K562 (cell line): ENCODE data around the gene OXNAD1. TPM values are rescaled to one million over a fixed set of nuclear protein-coding genes. Genes with fewer than 3 reads are reported as not detected.

Experiments
- polyA plus RNA-seq, 8 experiments: library from polyadenylated mRNA; depleted of rRNA in 4 of 8; stranded (reverse) in 5 of 8; unstranded in 3 of 8; fragments of >200 nt; fragmentation: Nextera tagmentation in 2 of 8; fragmentation: Illumina TruSeq in 1 of 8; extraction: Ambion mirVana in 2 of 8; extraction: Trizol in 1 of 8; gene quantifications; 2 replicates each; pipeline versions ENCODE4 v1.2.1 to v1.2.3, GENCODE V29; 2011 to 2014; ENCODE audit warnings: inconsistent platforms in 1 of 8, missing spikeins in 1 of 8
- total RNA-seq, 7 experiments: library from RNA; depleted of rRNA in 6 of 7; stranded (reverse); fragments of >200 nt in 6 of 7; fragmentation: Illumina TruSeq in 2 of 7; extraction: Trizol in 2 of 7; gene quantifications; 2 replicates each; pipeline versions ENCODE4 v1.2.1 to v1.2.3, GENCODE V29; 2011 to 2021; ENCODE audit warnings: low replicate concordance in 1 of 7
- TF ChIP-seq, protein P1 (sequence below), 2 experiments: fragments of 450-650 bp in 1 of 2; sonication (generic) in 1 of 2; formaldehyde crosslinking in 1 of 2; IDR thresholded peaks; 2 replicates each; pipeline versions ENCODE4 v1.7.1 to v1.9.0; 2016 to 2022; ENCODE audit warnings: inconsistent platforms in 1 of 2, mild to moderate bottlenecking in 1 of 2, missing genetic modification reagents in 1 of 2

The OXNAD1 gene
- total and polyA plus RNA-seq, 9 of the 15 experiments (the other 6 are each of a cell fraction or from before 2014, with no cell fraction given), result 12.8 to 44.4 (median 41.1) TPM

DNA sequence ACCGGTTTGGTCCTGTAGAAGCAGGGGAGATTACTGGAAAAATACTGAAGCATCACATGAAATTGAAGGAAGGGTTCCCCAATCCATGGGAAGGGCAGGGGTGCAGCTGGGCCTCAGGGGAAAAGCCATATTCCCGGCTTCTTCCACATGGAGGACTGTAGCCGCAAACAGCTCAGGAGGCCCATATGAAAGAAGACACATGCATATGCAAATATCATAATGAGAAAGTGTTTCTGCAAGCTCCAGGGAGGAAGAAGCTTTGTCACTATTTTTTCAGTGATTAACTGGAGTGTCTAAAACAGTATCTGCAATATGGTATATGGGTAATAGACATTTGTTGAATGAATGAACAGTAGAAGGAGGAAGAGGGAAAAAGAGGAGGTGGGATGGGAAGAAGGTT is 19.4 kb upstream of the OXNAD1 start (continued):
- TF ChIP-seq, protein P1, sequence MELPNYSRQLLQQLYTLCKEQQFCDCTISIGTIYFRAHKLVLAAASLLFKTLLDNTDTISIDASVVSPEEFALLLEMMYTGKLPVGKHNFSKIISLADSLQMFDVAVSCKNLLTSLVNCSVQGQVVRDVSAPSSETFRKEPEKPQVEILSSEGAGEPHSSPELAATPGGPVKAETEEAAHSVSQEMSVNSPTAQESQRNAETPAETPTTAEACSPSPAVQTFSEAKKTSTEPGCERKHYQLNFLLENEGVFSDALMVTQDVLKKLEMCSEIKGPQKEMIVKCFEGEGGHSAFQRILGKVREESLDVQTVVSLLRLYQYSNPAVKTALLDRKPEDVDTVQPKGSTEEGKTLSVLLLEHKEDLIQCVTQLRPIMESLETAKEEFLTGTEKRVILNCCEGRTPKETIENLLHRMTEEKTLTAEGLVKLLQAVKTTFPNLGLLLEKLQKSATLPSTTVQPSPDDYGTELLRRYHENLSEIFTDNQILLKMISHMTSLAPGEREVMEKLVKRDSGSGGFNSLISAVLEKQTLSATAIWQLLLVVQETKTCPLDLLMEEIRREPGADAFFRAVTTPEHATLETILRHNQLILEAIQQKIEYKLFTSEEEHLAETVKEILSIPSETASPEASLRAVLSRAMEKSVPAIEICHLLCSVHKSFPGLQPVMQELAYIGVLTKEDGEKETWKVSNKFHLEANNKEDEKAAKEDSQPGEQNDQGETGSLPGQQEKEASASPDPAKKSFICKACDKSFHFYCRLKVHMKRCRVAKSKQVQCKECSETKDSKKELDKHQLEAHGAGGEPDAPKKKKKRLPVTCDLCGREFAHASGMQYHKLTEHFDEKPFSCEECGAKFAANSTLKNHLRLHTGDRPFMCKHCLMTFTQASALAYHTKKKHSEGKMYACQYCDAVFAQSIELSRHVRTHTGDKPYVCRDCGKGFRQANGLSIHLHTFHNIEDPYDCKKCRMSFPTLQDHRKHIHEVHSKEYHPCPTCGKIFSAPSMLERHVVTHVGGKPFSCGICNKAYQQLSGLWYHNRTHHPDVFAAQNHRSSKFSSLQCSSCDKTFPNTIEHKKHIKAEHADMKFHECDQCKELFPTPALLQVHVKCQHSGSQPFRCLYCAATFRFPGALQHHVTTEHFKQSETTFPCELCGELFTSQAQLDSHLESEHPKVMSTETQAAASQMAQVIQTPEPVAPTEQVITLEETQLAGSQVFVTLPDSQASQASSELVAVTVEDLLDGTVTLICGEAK (IDR thresholded peaks at IDR 0.05), result no peak
- TF ChIP-seq, protein P1 (CRISPR knock-in tag; IDR thresholded peaks at IDR 0.05), result no peak
